LNCAP (cell line): Measurements from ENCODE around the gene C20orf96.

Experiments used
- CTCF ChIP-seq: fragments of 450-650 bp; IDR thresholded peaks from 2 replicates; pipeline ENCODE4 v1.5.1; 2017; ENCODE audit warnings: mild to moderate bottlenecking

The C20orf96 gene

GRCh38 chr20:308427-309038, 18.0 kb upstream of the C20orf96 start:
- no peak for TF ChIP-seq CTCF

GRCh38 chr20:305745-306144, 15.2 kb upstream of the C20orf96 start:
- no peak for TF ChIP-seq CTCF

- TF ChIP-seq CTCF: no peak
Measured at GRCh38 chr20:301886-302848, 11.6 kb upstream of the C20orf96 start.

GRCh38 chr20:300345-300990, 9.9 kb upstream of the C20orf96 start:
- TF ChIP-seq CTCF: no peak

- TF ChIP-seq CTCF: no peak
Measured at GRCh38 chr20:298776-299391, 8.3 kb upstream of the C20orf96 start.

GRCh38 chr20:297925-298775, 7.6 kb upstream of the C20orf96 start:
- no peak for TF ChIP-seq CTCF
